ENCODE data around the gene RNU5B-1.

RNU5B-1 gene

DNA sequence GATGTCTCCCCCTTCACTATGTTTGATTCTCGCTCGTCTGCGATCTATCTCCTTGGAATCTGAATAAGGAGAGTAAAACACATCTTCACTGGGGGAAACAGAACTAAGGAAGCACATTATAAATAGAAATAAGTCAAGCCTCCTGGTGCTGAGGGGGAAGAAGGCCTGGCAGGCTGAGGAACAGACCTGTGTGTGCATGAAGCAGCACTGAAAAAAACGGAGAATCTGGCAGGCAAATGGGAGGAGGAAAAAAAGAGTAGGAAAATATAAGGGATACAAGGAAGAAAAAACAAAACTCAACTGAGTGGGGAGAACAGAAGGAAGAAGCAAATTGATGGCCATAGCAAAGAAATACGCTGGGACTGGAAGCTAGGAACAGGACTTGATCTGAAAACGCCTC lies 43.5 kb upstream of the RNU5B-1 start:
- no peak for DNase-seq
- no peak for TF ChIP-seq CTCF (IDR thresholded peaks at IDR 0.05; ENCODE audit: low read depth, low read length)
- H3K27me3 ChIP-seq (ENCODE audit: insufficient read depth, low read depth, severe bottlenecking), result no peaks in the 10 kb centered on the region
- H3K9me3 ChIP-seq (ENCODE audit: severe bottlenecking), result no peaks in the 10 kb centered on the region
- H3K36me3 ChIP-seq, result peaks cover 56% of the 10 kb centered on the region
- no peak overlapping the region for H3K4me3 ChIP-seq (ENCODE audit: low read depth, low read length)
- H3K27ac ChIP-seq, result no peak overlapping the region

GRCh38 chr15:65263313-65263712 lies 41.2 kb upstream of the RNU5B-1 start:
- no peaks in the 10 kb centered on the region for H3K27me3 ChIP-seq (ENCODE audit: insufficient read depth, low read depth, severe bottlenecking)
- no peak for TF ChIP-seq CTCF (IDR thresholded peaks at IDR 0.05; ENCODE audit: low read depth, low read length)
- peak overlapping the region; percentile 35 for H3K27ac ChIP-seq
- no peaks in the 10 kb centered on the region for H3K9me3 ChIP-seq (ENCODE audit: severe bottlenecking)
- peaks cover 53% of the 10 kb centered on the region for H3K36me3 ChIP-seq
- no peak overlapping the region for H3K4me3 ChIP-seq (ENCODE audit: low read depth, low read length)
- peak; percentile 47 for DNase-seq

- H3K36me3 ChIP-seq, result peaks cover 50% of the 10 kb centered on the region
- DNase-seq, result no peak
- no peak overlapping the region; the same call in 1 of the 2 replicates for H3K27ac ChIP-seq
- no peaks in the 10 kb centered on the region for H3K9me3 ChIP-seq (ENCODE audit: severe bottlenecking)
- H3K27me3 ChIP-seq (ENCODE audit: insufficient read depth, low read depth, severe bottlenecking), result no peaks in the 10 kb centered on the region
- H3K4me3 ChIP-seq (ENCODE audit: low read depth, low read length), result no peak overlapping the region
- no peak for TF ChIP-seq CTCF (IDR thresholded peaks at IDR 0.05; ENCODE audit: low read depth, low read length)
Observed at GRCh38 chr15:65264863-65265430, 39.5 kb upstream of the RNU5B-1 start.

DNA sequence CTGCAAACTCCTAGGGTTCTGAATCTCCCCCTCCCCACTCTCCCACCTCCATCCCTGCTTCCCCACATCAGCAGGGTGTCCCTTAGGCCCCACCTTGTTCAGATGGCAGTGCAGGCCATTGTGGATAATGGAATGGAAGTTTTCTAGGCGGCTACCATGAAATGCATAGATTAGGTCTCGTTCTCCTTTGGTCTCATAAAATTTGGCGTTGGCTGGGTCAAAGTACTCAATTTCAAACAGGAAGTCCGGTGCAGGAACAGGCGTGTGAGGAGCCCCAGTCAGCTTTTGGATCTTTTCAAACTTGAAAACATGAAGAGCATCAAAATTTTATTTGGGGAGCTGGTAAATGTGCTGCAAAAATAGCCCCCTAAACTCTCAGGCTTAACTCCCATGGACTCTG lies 38.0 kb upstream of the RNU5B-1 start:
- DNase-seq, result no peak
- Histone ChIP-seq H3K27ac (no peak overlapping the region), H3K4me3 (ENCODE audit: low read depth, low read length) (no peak overlapping the region), H3K27me3 (ENCODE audit: insufficient read depth, low read depth, severe bottlenecking) (no peaks in the 10 kb centered on the region), H3K36me3 (peaks cover 49% of the 10 kb centered on the region), H3K9me3 (ENCODE audit: severe bottlenecking) (no peaks in the 10 kb centered on the region)
- no peak for TF ChIP-seq CTCF (IDR thresholded peaks at IDR 0.05; ENCODE audit: low read depth, low read length)

DNA sequence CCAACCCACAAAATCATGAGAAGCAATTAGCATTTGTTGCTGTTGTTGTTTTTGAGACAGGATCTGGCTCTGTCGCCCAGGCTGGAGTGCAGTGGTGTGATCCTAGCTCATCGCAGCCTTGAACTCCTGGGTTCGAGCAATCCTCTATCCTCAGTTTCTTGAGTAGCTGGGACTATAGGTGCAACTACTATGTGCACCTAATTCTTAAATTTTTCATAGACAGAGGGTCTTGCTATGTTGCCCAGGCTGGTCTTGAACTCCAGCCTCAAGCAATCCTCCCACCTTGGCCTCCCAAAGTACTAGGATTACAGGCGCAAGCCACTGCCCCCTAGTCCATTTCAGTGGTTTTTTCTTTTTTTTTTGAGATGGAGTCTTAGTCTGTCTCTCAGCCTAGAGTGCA lies 36.1 kb upstream of the RNU5B-1 start:
- no peak for DNase-seq
- no peak for TF ChIP-seq CTCF (IDR thresholded peaks at IDR 0.05; ENCODE audit: low read depth, low read length)
- Histone ChIP-seq H3K9me3 (ENCODE audit: severe bottlenecking) (no peaks in the 10 kb centered on the region), H3K27ac (no peak overlapping the region), H3K4me3 (ENCODE audit: low read depth, low read length) (no peak overlapping the region), H3K36me3 (peaks cover 42% of the 10 kb centered on the region), H3K27me3 (ENCODE audit: insufficient read depth, low read depth, severe bottlenecking) (no peaks in the 10 kb centered on the region)

Measured in WERI-Rb-1 (cell line).